GM10266 (cell line): ENCODE measurements around the gene CPXM2.

Experiments
- DNase-seq: peaks from one replicate; pipeline ENCODE4 v3.0.0; 2012; ENCODE audit errors: extremely low spot score
- TF ChIP-seq, protein P1 (sequence below): IDR thresholded peaks from 2 replicates; pipeline ENCODE4 v1.5.1; 2012; ENCODE audit warnings: mild to moderate bottlenecking, low read depth; ENCODE audit not compliant: control insufficient read depth, insufficient read depth; ENCODE audit errors: missing control alignments

The CPXM2 gene

DNA sequence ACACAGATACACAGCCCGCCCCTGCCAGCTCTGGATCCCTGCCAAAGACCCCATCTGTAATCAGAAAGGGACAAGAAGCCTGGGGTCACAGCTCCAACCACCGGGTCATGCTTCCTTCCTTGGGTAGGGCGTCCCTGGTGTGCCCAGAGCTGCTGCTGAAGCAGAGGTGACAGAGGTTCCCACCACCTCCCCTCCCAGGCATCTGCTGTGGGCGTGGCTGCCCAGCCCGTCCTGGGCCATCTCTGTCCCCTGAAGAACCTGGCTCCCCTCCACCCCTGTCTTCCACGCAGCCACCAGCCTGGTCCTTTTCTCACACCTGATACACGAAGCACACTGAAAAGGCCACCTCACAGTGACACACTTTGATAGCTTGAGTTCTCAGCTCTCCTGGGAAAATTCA, 38.2 kb upstream of the CPXM2 start:
- TF ChIP-seq, protein P1, sequence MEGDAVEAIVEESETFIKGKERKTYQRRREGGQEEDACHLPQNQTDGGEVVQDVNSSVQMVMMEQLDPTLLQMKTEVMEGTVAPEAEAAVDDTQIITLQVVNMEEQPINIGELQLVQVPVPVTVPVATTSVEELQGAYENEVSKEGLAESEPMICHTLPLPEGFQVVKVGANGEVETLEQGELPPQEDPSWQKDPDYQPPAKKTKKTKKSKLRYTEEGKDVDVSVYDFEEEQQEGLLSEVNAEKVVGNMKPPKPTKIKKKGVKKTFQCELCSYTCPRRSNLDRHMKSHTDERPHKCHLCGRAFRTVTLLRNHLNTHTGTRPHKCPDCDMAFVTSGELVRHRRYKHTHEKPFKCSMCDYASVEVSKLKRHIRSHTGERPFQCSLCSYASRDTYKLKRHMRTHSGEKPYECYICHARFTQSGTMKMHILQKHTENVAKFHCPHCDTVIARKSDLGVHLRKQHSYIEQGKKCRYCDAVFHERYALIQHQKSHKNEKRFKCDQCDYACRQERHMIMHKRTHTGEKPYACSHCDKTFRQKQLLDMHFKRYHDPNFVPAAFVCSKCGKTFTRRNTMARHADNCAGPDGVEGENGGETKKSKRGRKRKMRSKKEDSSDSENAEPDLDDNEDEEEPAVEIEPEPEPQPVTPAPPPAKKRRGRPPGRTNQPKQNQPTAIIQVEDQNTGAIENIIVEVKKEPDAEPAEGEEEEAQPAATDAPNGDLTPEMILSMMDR = no peak
- DNase-seq = no peak

DNA sequence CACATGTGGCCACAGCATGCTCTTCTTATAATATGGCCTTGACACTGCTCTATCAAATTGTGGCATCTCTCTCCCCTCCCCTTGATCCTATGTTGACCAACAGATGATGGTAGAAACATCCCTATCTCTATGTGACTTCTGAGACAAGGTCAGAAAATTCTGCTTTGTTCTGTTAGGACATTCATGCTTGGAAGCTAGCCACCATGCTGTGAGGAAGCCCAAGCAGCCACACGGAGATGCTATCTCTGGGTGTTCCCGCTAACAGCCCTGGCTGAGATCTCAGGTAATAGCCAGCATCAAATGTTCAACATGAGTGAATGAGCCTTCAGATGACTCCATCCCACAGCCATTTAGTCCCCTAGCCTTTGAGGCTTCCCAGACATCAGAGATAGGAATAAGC, 36.8 kb upstream of the CPXM2 start:
- no peak for DNase-seq
- TF ChIP-seq, protein P1 = no peak

DNA sequence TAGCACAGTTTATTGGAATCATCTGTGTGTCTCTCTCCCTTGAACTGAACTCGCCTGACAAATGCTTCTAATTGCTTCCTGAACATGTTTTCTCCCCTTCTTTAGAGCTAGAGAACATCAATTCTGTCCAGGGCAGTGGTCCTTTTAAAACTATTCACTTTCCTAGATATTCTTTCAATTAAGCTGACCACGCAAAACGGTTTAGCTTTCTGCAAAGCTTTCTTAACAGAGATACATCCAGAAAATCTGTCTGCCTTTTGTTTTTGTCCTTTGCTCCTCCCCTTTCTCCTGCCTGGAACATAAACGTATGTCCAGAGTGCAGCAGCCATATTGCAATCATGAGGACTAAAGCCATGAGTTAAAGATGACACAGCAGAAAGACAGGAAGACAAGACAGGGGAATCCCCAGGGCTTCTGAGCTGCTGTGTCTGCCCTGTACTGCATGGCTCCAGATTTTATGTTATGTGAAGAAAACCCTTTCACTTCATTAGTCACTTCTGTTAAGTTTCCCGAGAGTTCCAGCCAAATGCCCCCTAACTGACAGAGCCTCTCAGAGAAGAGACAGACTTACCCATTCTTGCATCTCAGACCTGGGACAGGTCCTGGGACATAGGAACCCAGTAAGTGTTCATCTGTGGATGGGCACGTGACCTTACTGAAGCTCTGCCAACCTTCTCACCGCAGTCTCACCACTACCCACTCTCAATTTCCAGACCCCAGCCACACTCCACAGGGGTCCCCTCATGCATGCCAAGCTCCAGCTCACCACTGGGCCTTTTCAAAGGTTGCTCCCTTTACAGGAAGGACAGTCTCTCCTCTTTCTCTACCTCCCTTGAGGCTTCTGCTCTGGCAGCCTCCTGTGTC, 35.0 kb upstream of the CPXM2 start:
- peak; percentile 52 for DNase-seq

DNA sequence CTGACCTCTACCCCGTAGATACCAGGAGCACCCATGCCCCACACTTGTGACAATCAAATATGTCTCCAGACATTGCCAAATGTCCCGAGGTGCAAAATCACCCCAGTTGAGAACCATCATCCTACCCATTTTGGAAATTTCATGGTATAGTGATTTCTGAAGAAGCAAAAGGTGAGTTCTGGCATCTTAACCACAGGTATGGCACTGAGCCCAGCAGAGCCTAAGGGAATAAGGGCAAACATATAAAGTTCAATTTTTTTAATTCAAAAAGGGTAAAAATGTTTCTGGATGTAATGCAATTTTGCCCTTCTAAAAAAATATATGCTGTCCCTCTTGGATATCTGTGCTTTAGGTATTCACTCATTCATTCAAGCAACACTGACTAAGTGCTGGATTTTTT, 30.5 kb upstream of the CPXM2 start:
- TF ChIP-seq, protein P1 = no peak
- no peak for DNase-seq

More for the DNA sequence above, 35.0 kb upstream of the CPXM2 start:
- TF ChIP-seq, protein P1 = no peak

DNA sequence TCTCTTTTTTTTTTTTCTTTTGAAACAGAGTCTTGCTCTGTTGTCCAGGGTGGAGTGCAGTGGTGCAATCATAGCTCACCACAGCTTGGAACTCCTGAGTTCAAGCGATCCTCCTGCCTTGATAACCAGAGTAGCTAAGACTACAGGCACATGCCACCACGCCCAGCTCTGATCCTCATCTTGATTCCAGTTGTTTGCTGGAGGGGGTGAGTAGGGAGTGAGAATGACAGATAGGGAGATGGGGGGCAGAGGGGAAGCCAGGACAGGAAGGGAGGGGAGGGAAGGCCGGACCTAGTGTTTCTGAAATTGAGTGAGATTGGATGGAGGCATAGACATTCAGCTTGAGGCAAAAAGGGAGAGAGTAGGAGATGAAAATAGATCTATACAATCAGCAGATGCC, 25.2 kb upstream of the CPXM2 start:
- TF ChIP-seq, protein P1 = no peak
- DNase-seq = no peak

DNA sequence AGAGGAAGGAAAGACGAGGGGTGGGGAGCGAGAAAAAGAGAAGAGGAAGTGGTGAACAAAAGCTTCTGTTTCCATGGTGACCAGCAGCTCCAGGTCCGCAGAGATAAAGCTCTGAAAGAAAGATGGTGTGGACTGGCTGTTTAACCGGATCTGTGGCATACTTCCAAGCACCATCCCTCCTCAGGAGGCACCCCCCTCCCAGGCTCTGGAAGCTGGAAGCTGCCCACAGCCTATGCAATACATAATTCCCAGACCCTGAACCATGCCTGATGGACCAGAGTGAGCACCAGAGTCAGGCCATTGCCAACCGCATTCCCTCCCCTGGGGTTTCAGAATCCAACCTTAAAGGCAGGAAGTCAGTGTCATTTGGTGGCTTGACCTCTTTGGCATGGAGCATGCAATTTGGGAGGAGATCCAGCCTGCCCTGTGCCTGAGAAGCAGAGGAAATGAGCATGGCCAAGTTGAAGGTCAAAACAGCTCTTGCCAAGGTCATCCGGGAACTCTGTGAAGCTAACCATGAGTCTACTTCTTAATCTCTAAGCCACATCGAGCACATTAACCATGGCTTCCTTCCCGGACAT, 22.2 kb upstream of the CPXM2 start:
- DNase-seq = no peak
- TF ChIP-seq, protein P1 = no peak

DNA sequence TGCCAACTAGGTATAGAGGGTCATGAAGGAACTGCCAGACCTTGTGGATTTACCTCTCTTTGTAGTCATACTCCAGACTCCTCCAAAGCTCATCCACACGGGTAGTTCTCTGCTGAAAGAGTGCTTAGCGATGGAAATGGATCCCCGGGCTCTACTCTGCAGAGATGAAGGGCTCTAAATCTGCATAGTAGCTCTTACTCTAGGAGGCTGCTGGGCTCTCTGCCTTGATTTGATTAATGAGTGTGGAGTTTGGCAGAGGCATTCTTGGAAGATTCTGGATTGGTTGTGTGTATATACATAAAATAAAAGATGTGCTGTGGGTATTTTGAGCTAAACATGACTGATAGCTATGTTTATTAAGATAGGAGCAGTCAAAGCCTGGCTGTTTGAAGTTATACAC, 21.3 kb upstream of the CPXM2 start:
- TF ChIP-seq, protein P1 = no peak
- DNase-seq = no peak
